SK-MEL-5 (cell line): ENCODE data around the gene SLC49A3. TPM values are rescaled to one million over a fixed set of nuclear protein-coding genes. Genes with fewer than 3 reads are reported as not detected.

Experiments
- DNase-seq: peaks from one replicate; pipeline ENCODE4 v3.0.0-alpha.2; 2016; ENCODE audit warnings: low read depth, low spot score
- in situ Hi-C: cut with HindIII; loops from 2 replicates; pipeline ENCODE4 v1.10.0; 2016; ENCODE audit warnings: low sequenced_read_pairs, high pct_unique_total_duplicates, low pct_unique_long_range_greater_than_20kb
- total RNA-seq: library from RNA; depleted of rRNA; stranded (reverse); fragments of >200 nt; shearing (Covaris generic); gene quantifications from 2 replicates; pipeline ENCODE4 v1.2.3, GENCODE V29; 2014; rRNA removed

Gene SLC49A3
- total RNA-seq, 1 experiment from 2014 or later = not detected

DNA sequence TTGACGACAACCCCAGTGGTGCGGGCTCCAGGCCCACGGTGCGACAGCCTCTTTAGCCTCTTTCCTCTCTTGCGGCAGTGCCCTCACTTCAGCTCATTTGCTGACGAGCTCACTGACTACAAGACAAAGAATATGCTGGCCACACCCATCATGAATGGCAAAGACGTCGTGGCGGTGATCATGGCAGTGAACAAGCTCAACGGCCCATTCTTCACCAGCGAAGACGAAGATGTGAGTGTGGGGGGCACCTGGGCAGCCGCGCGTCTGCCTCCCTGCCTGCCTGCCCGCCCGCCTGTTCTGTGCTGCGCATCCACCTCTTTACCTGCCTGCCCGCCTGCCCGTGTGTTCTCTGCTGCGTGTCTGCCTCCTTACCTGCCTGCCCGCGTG is 54.4 kb downstream of the SLC49A3 start:
- in situ Hi-C loops = no loop called here
- DNase-seq = no peak

GRCh38 chr4:633976-634598 is 54.9 kb downstream of the SLC49A3 start:
- no peak for DNase-seq
- in situ Hi-C loops = no loop called here

DNA sequence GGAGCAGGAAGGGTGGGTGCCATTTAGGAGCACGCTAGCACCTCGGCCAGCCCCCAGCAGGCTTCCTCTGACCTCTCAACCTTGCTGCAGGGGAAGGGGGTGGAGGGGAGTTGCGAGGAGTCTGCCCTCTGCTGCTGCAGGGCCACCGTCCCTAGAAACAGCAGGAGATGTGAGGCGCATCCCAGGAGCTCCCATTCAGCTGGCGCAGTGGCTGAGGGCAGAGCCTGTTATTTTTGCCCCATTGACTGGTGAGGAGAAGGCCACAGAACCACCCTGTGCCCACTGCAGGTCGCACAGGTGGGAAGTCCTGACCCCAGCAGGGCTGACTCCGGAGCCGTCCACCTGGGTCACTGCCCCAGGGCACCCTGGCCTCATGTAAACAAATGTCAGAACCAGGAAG is 55.5 kb downstream of the SLC49A3 start:
- in situ Hi-C loops = no loop called here

GRCh38 chr4:632926-633325 is 56.0 kb downstream of the SLC49A3 start:
- in situ Hi-C loops = no loop called here
- DNase-seq = no peak

More for the DNA sequence above, 55.5 kb downstream of the SLC49A3 start:
- DNase-seq = no peak

- in situ Hi-C loops = no loop called here
- DNase-seq = no peak
Measured at GRCh38 chr4:632196-632790, 56.7 kb downstream of the SLC49A3 start.

Other genes with a start within 250 kb of the SLC49A3 start
- gene ZNF721, start 190.0 kb downstream of the SLC49A3 start, total RNA-seq = 18.1 and 22.9 TPM in 2 replicates
- gene PIGG, start 189.9 kb downstream of the SLC49A3 start, total RNA-seq = 33.2 and 38.9 TPM in 2 replicates
- gene TMEM271, start 112.9 kb downstream of the SLC49A3 start, total RNA-seq = not detected in 2 replicates
- not detected in 2 replicates for gene PDE6B, start 63.6 kb downstream of the SLC49A3 start, total RNA-seq
- 236 and 245 TPM in 2 replicates for gene ATP5ME, start 14.9 kb downstream of the SLC49A3 start, total RNA-seq
- 2.7 and 3.3 TPM in 2 replicates for gene MYL5, start 14.6 kb downstream of the SLC49A3 start, total RNA-seq
- 16.2 and 22.7 TPM in 2 replicates for gene PCGF3, start 16.7 kb upstream of the SLC49A3 start, total RNA-seq
- 0.48 and 0.58 TPM in 2 replicates for gene CPLX1, start 137.0 kb upstream of the SLC49A3 start, total RNA-seq
- 98.5 and 119 TPM in 2 replicates for gene GAK, start 243.2 kb upstream of the SLC49A3 start, total RNA-seq
- 10.5 and 13.0 TPM in 2 replicates for gene TMEM175, start 243.3 kb upstream of the SLC49A3 start, total RNA-seq